GM18867 (cell line): Measurements from ENCODE around the gene ARHGEF17.

ENCODE experiments used
- ATAC-seq: cut with Tn5 transposase; IDR thresholded peaks from one replicate; pipeline ENCODE4 v1.9.1; 2021; ENCODE audit warnings: mild to moderate bottlenecking, moderate library complexity; ENCODE audit not compliant: unreplicated experiment

Gene ARHGEF17

GRCh38 chr11:73379189-73379880, 71.3 kb downstream of the ARHGEF17 start:
- ATAC-seq: no peak

DNA sequence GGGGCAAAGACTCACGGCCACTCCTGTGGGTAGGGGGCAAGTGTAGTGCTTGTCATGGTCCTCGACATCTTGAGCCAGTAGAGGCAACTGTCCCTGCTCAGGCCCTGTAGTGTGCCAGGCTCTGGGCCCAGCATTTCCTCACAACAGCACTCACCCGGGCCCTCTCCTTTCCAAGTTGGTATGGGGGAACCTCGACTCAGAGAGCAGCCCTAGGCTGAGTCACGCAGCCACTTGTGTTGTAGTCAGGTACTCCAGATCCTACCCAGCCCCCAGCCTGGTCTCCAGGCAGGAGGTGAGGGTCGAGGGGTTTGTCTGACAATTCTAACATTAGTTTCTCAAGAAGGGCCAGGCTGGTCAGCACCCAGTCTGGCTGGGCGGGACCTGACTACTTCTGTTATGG, 72.3 kb downstream of the ARHGEF17 start:
- ATAC-seq: no peak

DNA sequence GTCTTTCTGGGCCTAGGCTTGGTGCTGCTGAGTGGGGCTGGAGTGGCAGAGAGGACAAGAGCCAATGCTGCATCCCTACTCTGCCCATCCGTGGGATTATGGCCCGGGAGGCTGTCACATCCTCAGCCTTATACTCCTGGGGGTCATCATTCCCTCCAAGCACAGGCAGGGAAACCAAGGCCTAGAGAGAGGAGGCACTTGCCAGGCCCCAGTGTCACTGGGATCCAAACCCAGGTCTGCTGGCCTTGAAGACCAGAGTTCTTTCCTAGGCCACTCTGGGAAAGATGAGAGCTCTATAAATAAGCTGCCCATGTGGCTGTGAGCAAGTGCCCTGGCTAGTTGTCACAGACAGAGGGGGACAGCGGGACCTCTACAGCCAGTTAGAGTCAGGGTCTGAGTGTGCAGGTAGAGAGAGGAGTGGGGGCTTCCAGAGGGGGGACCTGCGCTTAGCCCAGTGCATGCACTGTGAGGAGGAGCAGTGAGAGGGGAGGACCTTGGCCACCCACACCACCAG, 72.9 kb downstream of the ARHGEF17 start:
- ATAC-seq: no peak

- ATAC-seq: no peak
Observed at GRCh38 chr11:73381589-73381988, 73.5 kb downstream of the ARHGEF17 start.

GRCh38 chr11:73382183-73382582, 74.1 kb downstream of the ARHGEF17 start:
- ATAC-seq: no peak

GRCh38 chr11:73382747-73383146, 74.7 kb downstream of the ARHGEF17 start:
- ATAC-seq: no peak

- no peak for ATAC-seq
Observed at GRCh38 chr11:73383249-73384124, 75.4 kb downstream of the ARHGEF17 start.

- ATAC-seq: no peak
Observed at GRCh38 chr11:73384125-73384441, 76.0 kb downstream of the ARHGEF17 start.

GRCh38 chr11:73384531-73384871, 76.4 kb downstream of the ARHGEF17 start:
- ATAC-seq: no peak

- ATAC-seq: peak; percentile 51
Observed at GRCh38 chr11:73384872-73385689, 77.0 kb downstream of the ARHGEF17 start.

DNA sequence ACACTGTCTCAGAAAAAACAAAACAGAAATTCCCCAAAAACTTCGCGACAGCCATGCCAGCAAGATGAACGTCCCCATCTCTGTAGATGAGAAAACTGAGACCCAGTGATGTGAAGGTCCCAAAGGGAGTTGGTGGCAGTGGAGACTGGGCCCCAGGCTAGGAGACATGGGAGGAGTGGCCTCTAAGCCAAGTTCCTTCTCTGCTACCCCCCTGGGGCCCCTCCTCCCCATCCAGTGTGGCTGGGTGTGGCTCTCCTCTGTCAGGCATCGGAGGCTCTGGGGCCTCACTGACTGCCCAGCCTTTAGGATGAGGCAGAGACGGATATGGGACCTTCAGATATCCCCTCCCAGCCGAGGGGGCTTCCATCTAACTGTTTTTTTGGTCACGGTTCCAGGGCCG, 77.9 kb downstream of the ARHGEF17 start:
- no peak for ATAC-seq

DNA sequence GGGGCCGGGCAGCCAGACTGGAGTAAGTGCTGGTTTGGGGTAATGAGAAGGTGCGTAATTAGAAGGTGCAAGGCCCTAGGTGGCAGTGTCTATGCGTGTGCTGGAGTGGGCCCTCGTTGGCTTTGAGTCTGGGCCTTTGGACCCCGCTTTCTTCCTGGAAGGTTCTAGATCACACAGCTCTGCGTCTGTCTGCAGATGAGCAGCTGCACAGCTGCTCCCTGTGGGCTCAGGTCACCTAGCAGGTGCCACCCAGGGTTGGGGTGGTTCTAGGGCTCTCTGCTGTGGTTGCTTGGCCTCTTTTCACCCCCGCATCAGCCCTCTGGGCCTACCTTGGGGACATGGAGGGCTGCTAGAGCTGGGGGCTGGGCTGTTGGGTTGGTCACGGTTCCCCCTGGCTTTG, 78.5 kb downstream of the ARHGEF17 start:
- ATAC-seq: no peak

DNA sequence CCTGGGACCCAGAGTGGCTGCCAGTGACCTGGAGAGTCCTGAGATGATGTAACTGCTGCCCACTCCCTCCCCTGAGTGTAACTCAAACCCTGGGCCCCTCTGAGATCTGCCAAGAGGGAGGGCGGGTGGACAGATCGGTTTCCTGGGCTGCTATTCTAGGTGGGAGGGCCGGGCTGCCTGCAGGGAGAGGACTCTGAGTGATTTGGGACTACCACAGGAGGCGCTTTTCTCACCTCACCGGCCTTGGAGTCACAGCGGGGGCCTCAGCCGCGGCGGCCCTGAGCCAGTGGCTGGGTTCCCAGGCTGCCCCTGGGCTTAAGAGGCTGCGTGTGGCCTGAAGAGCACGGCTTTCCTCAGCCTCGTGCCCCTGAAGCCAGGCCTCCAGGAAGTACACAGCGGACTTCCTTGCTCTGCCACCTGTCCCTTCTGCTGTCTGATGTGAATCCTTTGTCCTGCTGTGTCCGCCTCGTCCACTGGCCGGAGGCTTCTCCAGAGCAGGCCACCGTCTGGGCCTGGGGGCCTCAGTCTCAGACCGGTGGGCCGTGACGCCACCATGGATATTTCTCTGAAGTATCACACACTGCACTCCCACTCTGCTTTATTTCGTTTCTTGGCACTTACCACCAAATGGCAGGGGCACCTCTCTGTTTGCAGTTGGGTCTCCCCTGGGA, 79.7 kb downstream of the ARHGEF17 start:
- no peak for ATAC-seq

GRCh38 chr11:73388265-73389133, 80.4 kb downstream of the ARHGEF17 start:
- ATAC-seq: no peak

GRCh38 chr11:73389134-73389525, 81.1 kb downstream of the ARHGEF17 start:
- ATAC-seq: no peak

DNA sequence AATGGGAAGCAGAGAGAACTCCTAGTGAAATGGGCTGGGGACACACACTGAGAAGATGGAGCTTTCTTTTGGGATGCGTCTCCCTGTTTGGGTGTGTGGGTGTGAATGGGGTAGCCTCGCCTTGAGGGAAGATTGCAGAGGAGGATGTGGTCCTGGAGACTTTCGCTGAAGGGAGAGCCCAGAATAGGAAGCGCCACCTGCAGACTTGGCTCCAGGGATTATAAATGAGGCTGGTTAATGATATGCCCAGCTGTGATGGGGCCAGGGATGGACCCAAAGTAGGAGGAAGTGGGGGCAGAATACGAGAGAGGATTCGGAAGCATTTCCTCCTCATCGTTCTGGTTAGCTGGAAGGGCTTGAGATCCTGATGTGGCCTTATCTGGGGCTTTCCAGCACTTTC, 81.8 kb downstream of the ARHGEF17 start:
- ATAC-seq: no peak

- no peak for ATAC-seq
Observed at GRCh38 chr11:73390601-73391565, 82.8 kb downstream of the ARHGEF17 start.

DNA sequence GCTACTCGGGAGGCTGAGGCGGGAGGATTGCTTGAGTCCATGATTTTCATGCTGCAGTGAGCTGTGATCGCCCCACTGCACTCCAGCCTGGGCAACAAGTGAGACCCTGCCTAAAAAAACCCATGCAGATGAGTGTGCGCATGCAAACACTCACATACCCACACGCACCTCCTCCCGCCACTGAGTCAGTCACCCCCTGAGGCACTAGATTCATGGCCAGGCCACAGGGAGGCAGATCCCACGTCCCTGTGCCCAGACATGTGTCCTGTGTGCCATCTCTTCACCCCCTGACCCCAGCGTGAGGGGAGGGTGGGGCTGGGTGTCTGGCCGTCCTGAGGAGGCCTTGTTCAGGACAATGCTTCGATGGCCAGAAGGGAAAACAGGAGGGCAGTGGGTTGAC, 83.6 kb downstream of the ARHGEF17 start:
- no peak for ATAC-seq
